Central memory CD8-positive, alpha-beta T cell (primary cell): ENCODE results near the gene NSF.
A peak's percentile ranks its signal among the peaks of the same experiment; 100 is the strongest.
"Not testable (repeated sequence)": the region's sequence is repeated elsewhere in the genome, so short reads cannot be mapped to it uniquely, and the experiment has no call there.

Experiments used
- ATAC-seq: fragments of 150-1000 bp; cut with Tn5 transposase; replicated peaks from 2 replicates; pipeline ENCODE4 v1.10.0; 2022; ENCODE audit warnings: mild to moderate bottlenecking, moderate FRiP score, moderate number of reproducible peaks; ENCODE audit not compliant: poor library complexity, severe bottlenecking; ENCODE audit errors: extremely low read depth
- DNase-seq, 2 donors: peaks; one replicate each; pipeline ENCODE4 v3.0.0; 2021; ENCODE audit warnings: low spot score in 2 of 2
- H3K27ac Mint-ChIP-seq: one replicate; pipeline ENCODE4 v1.8.0; 2022; ENCODE audit warnings: low read depth, mild to moderate bottlenecking, moderate library complexity, mixed read lengths
- H3K27me3 Mint-ChIP-seq: one replicate; pipeline ENCODE4 v1.8.0; 2022; ENCODE audit warnings: mixed read lengths
- H3K36me3 Mint-ChIP-seq: one replicate; pipeline ENCODE4 v1.8.0; 2022; ENCODE audit warnings: mild to moderate bottlenecking, moderate library complexity, mixed read lengths; ENCODE audit not compliant: insufficient read depth
- H3K4me1 Mint-ChIP-seq: one replicate; pipeline ENCODE4 v1.8.0; 2022; ENCODE audit warnings: mixed read lengths
- H3K4me3 Mint-ChIP-seq: one replicate; pipeline ENCODE4 v1.8.0; 2022; ENCODE audit warnings: mild to moderate bottlenecking, moderate library complexity, mixed read lengths
- H3K9me3 Mint-ChIP-seq: one replicate; pipeline ENCODE4 v1.8.0; 2022; ENCODE audit warnings: mixed read lengths

Gene NSF

GRCh38 chr17:46600767-46601166 is 10.3 kb downstream of the NSF start:
- not testable (repeated sequence) for H3K27me3 Mint-ChIP-seq, H3K4me3 Mint-ChIP-seq, H3K27ac Mint-ChIP-seq, ATAC-seq, DNase-seq, H3K4me1 Mint-ChIP-seq, H3K9me3 Mint-ChIP-seq, H3K36me3 Mint-ChIP-seq

GRCh38 chr17:46603125-46603524 is 12.7 kb downstream of the NSF start:
- H3K36me3 Mint-ChIP-seq = not testable (repeated sequence)

GRCh38 chr17:46611304-46611703 is 20.8 kb downstream of the NSF start:
- H3K27ac Mint-ChIP-seq, H3K36me3 Mint-ChIP-seq, H3K4me3 Mint-ChIP-seq, H3K4me1 Mint-ChIP-seq, DNase-seq, H3K27me3 Mint-ChIP-seq, ATAC-seq, H3K9me3 Mint-ChIP-seq: not testable (repeated sequence)

More at GRCh38 chr17:46603125-46603524, 12.7 kb downstream of the NSF start:
- H3K27me3 Mint-ChIP-seq, DNase-seq, H3K4me3 Mint-ChIP-seq, H3K27ac Mint-ChIP-seq, H3K9me3 Mint-ChIP-seq, ATAC-seq, H3K4me1 Mint-ChIP-seq: not testable (repeated sequence)

GRCh38 chr17:46613876-46614275 is 23.4 kb downstream of the NSF start:
- H3K27me3 Mint-ChIP-seq, H3K27ac Mint-ChIP-seq, H3K36me3 Mint-ChIP-seq, H3K4me3 Mint-ChIP-seq, H3K9me3 Mint-ChIP-seq, DNase-seq, H3K4me1 Mint-ChIP-seq, ATAC-seq: not testable (repeated sequence)

GRCh38 chr17:46617121-46617520 is 26.7 kb downstream of the NSF start:
- H3K9me3 Mint-ChIP-seq, DNase-seq, ATAC-seq, H3K4me1 Mint-ChIP-seq, H3K36me3 Mint-ChIP-seq, H3K27ac Mint-ChIP-seq, H3K4me3 Mint-ChIP-seq, H3K27me3 Mint-ChIP-seq: not testable (repeated sequence)

GRCh38 chr17:46618975-46619374 is 28.5 kb downstream of the NSF start:
- H3K27ac Mint-ChIP-seq, H3K4me3 Mint-ChIP-seq, H3K27me3 Mint-ChIP-seq, H3K4me1 Mint-ChIP-seq, DNase-seq, H3K9me3 Mint-ChIP-seq, H3K36me3 Mint-ChIP-seq, ATAC-seq: not testable (repeated sequence)

GRCh38 chr17:46623790-46624189 is 33.3 kb downstream of the NSF start:
- not testable (repeated sequence) for H3K4me1 Mint-ChIP-seq, H3K27ac Mint-ChIP-seq, H3K9me3 Mint-ChIP-seq, H3K36me3 Mint-ChIP-seq, DNase-seq, H3K4me3 Mint-ChIP-seq, ATAC-seq, H3K27me3 Mint-ChIP-seq

- ATAC-seq, H3K9me3 Mint-ChIP-seq, H3K27ac Mint-ChIP-seq, H3K4me3 Mint-ChIP-seq, DNase-seq, H3K36me3 Mint-ChIP-seq, H3K4me1 Mint-ChIP-seq, H3K27me3 Mint-ChIP-seq: not testable (repeated sequence)
These were observed 34.3 kb downstream of the NSF start for GRCh38 chr17:46624726-46625125.

GRCh38 chr17:46627452-46627851 is 37.0 kb downstream of the NSF start:
- ATAC-seq, DNase-seq, H3K4me3 Mint-ChIP-seq, H3K9me3 Mint-ChIP-seq, H3K4me1 Mint-ChIP-seq, H3K27me3 Mint-ChIP-seq, H3K36me3 Mint-ChIP-seq, H3K27ac Mint-ChIP-seq: not testable (repeated sequence)

- H3K4me3 Mint-ChIP-seq, H3K27me3 Mint-ChIP-seq, H3K36me3 Mint-ChIP-seq, H3K27ac Mint-ChIP-seq, H3K9me3 Mint-ChIP-seq, DNase-seq, H3K4me1 Mint-ChIP-seq: not testable (repeated sequence)
- peak; percentile 99 for ATAC-seq
These were observed 38.4 kb downstream of the NSF start for GRCh38 chr17:46628753-46629436.

GRCh38 chr17:46632146-46632545 is 41.7 kb downstream of the NSF start:
- not testable (repeated sequence) for H3K4me3 Mint-ChIP-seq, ATAC-seq, H3K27me3 Mint-ChIP-seq, H3K9me3 Mint-ChIP-seq, H3K4me1 Mint-ChIP-seq, H3K27ac Mint-ChIP-seq, DNase-seq, H3K36me3 Mint-ChIP-seq

GRCh38 chr17:46634844-46635243 is 44.4 kb downstream of the NSF start:
- not testable (repeated sequence) for H3K27ac Mint-ChIP-seq, H3K27me3 Mint-ChIP-seq, H3K36me3 Mint-ChIP-seq, H3K9me3 Mint-ChIP-seq, DNase-seq, H3K4me3 Mint-ChIP-seq, H3K4me1 Mint-ChIP-seq
- ATAC-seq = peak; percentile 65

GRCh38 chr17:46641861-46642656 is 51.6 kb downstream of the NSF start:
- not testable (repeated sequence) for ATAC-seq

More at GRCh38 chr17:46641861-46642656, 51.6 kb downstream of the NSF start:
- not testable (repeated sequence) for H3K36me3 Mint-ChIP-seq, H3K4me3 Mint-ChIP-seq, H3K4me1 Mint-ChIP-seq, H3K9me3 Mint-ChIP-seq, H3K27ac Mint-ChIP-seq, DNase-seq, H3K27me3 Mint-ChIP-seq
